Breast epithelium (tissue), 4 donors: ENCODE data around the gene RND3. TPM values are rescaled to one million over a fixed set of nuclear protein-coding genes. Genes with fewer than 3 reads are reported as not detected.

Experiments
- DNase-seq, 2 donors: peaks; one replicate each; pipeline ENCODE4 v3.0.0-alpha.2; 2019; ENCODE audit warnings: low spot score in 2 of 2
- H3K27ac ChIP-seq, 2 donors: fragments of 200-600 bp; sonication (generic) in 1 of 2; one replicate each; pipeline ENCODE4 v1.5.1; 2016 to 2019; ENCODE audit warnings: mild to moderate bottlenecking in 1 of 2
- H3K27me3 ChIP-seq, 2 donors: fragments of 200-600 bp; sonication (generic) in 1 of 2; one replicate each; pipeline versions ENCODE4 v1.5.1 to v1.6.0; 2017 to 2019; ENCODE audit warnings: control low read depth in 1 of 2, mild to moderate bottlenecking in 1 of 2
- H3K36me3 ChIP-seq: fragments of 200-600 bp; one replicate; pipeline ENCODE4 v1.5.1; 2019
- H3K4me1 ChIP-seq, 2 donors: fragments of 200-600 bp; sonication (generic); one replicate each; pipeline ENCODE4 v1.5.1; 2016 to 2019; ENCODE audit warnings: control low read depth in 1 of 2
- H3K4me3 ChIP-seq, 3 donors: fragments of 200-600 bp; sonication (generic); 1 replicate in 2 of 3; 2 replicates in 1 of 3; pipeline ENCODE4 v1.5.1; 2016 to 2019; ENCODE audit warnings: mild to moderate bottlenecking in 3 of 3, moderate library complexity in 2 of 3
- H3K9me3 ChIP-seq, 2 donors: fragments of 200-600 bp; sonication (generic) in 1 of 2; one replicate each; pipeline ENCODE4 v1.5.1; 2016 to 2019; ENCODE audit warnings: control low read depth in 1 of 2
- CTCF ChIP-seq, 3 donors: fragments of 450-650 bp; IDR thresholded peaks; one replicate each; pipeline ENCODE4 v1.5.1; 2016 to 2017; ENCODE audit warnings: antibody characterized with exemption in 3 of 3, mild to moderate bottlenecking in 3 of 3, moderate library complexity in 3 of 3
- POLR2A ChIP-seq: fragments of 450-650 bp; IDR thresholded peaks from one replicate; pipeline ENCODE4 v1.6.1; 2016; ENCODE audit warnings: antibody characterized with exemption, mild to moderate bottlenecking, moderate library complexity
- POLR2AphosphoS5 ChIP-seq, 3 donors: sonication (generic); formaldehyde crosslinking; IDR thresholded peaks; one replicate each; pipeline ENCODE4 v1.6.1; 2017; ENCODE audit warnings: antibody characterized with exemption in 3 of 3
- intact Hi-C: fragments of 100-400 bp; cut with DNase I; formaldehyde crosslinking; loops from one replicate; pipeline ENCODE4 v1.15.1; 2023; ENCODE audit warnings: low total_unique reads
- total RNA-seq, 3 donors: library from RNA; depleted of rRNA; stranded (reverse); fragments of >200 nt; gene quantifications; one replicate each; pipeline ENCODE4 v1.1.0, GENCODE V29; 2016

The RND3 gene
- total RNA-seq, 3 donors from 2014 or later: 89.1 to 105 (median 98.0) TPM

- Histone ChIP-seq H3K27me3 (no peaks in the 10 kb centered on the region), H3K9me3 (no peaks in the 10 kb centered on the region), H3K4me3 (peak overlapping the region in 2 of 3 donors; percentile 68 to 93), H3K4me1 (peaks cover 4 to 19% of the 10 kb centered on the region in 2 donors), H3K36me3 (no peaks in the 10 kb centered on the region), H3K27ac (peak overlapping the region; percentile 67 to 98)
- no peak for DNase-seq
- TF ChIP-seq POLR2AphosphoS5 (IDR thresholded peaks at IDR 0.05) (no peak), POLR2A (no peak), CTCF (IDR thresholded peaks at IDR 0.05) (no peak)
- intact Hi-C loops: no loop called here
These were observed 3.9 kb downstream of the RND3 start for GRCh38 chr2:150483532-150483931.

GRCh38 chr2:150482667-150483400, 4.6 kb downstream of the RND3 start:
- H3K36me3 ChIP-seq: no peaks in the 10 kb centered on the region
- no peaks in the 10 kb centered on the region for H3K27me3 ChIP-seq
- peak overlapping the region; percentile 14 to 67 for H3K27ac ChIP-seq
- no peak for DNase-seq
- H3K4me1 ChIP-seq: peaks cover 4 to 25% of the 10 kb centered on the region in 2 donors
- TF ChIP-seq CTCF (IDR thresholded peaks at IDR 0.05) (no peak), POLR2A (no peak), POLR2AphosphoS5 (IDR thresholded peaks at IDR 0.05) (no peak)
- H3K4me3 ChIP-seq: peak overlapping the region in 2 of 3 donors; percentile 68 to 93
- intact Hi-C loops: no loop called here
- no peaks in the 10 kb centered on the region for H3K9me3 ChIP-seq

- intact Hi-C loops: no loop called here
- Histone ChIP-seq H3K4me1 (peaks cover 4 to 29% of the 10 kb centered on the region in 2 donors), H3K36me3 (no peaks in the 10 kb centered on the region), H3K27ac (peak overlapping the region in 1 of 2 donors; percentile 56), H3K9me3 (no peaks in the 10 kb centered on the region), H3K4me3 (peak overlapping the region in 1 of 3 donors; percentile 93), H3K27me3 (no peaks in the 10 kb centered on the region)
- DNase-seq: no peak
- TF ChIP-seq POLR2A (no peak), POLR2AphosphoS5 (IDR thresholded peaks at IDR 0.05) (no peak), CTCF (IDR thresholded peaks at IDR 0.05) (no peak)
These were observed 5.4 kb downstream of the RND3 start for GRCh38 chr2:150482111-150482510.

- peaks cover 4 to 29% of the 10 kb centered on the region in 2 donors for H3K4me1 ChIP-seq
- no peaks in the 10 kb centered on the region for H3K9me3 ChIP-seq
- no peaks in the 10 kb centered on the region for H3K27me3 ChIP-seq
- TF ChIP-seq POLR2A: no peak
- intact Hi-C loops: no loop called here
- H3K27ac ChIP-seq: peak overlapping the region; percentile 50 to 56
- H3K4me3 ChIP-seq: peak overlapping the region in 1 of 3 donors; percentile 19
- H3K36me3 ChIP-seq: no peaks in the 10 kb centered on the region
- DNase-seq: no peak
These were observed 6.3 kb downstream of the RND3 start for GRCh38 chr2:150480971-150481830.

GRCh38 chr2:150480241-150480640, 7.2 kb downstream of the RND3 start:
- TF ChIP-seq CTCF (IDR thresholded peaks at IDR 0.05) (no peak), POLR2A (no peak), POLR2AphosphoS5 (IDR thresholded peaks at IDR 0.05) (no peak)
- Histone ChIP-seq H3K4me3 (peak overlapping the region in 1 of 3 donors; percentile 29), H3K9me3 (no peaks in the 10 kb centered on the region), H3K4me1 (peaks cover 4 to 29% of the 10 kb centered on the region in 2 donors), H3K27ac (peak overlapping the region; percentile 41 to 56), H3K36me3 (no peaks in the 10 kb centered on the region), H3K27me3 (no peaks in the 10 kb centered on the region)
- intact Hi-C loops: no loop called here
- no peak for DNase-seq
